Occipital lobe (tissue), 2 donors: ENCODE results near the gene SERPINA9. TPM values are rescaled to one million over a fixed set of nuclear protein-coding genes. Genes with fewer than 3 reads are reported as not detected.
"Not testable (repeated sequence)": the region's sequence is repeated elsewhere in the genome, so short reads cannot be mapped to it uniquely, and the experiment has no call there.

ENCODE experiments used
- DNase-seq: peaks from one replicate; lab custom pipeline; 2025; lab: John Stamatoyannopoulos, UW
- total RNA-seq: library from RNA; depleted of rRNA; stranded (reverse); fragments of >200 nt; gene quantifications from one replicate; pipeline ENCODE4 v1.2.3, GENCODE V29; 2014

The SERPINA9 gene, protein sequence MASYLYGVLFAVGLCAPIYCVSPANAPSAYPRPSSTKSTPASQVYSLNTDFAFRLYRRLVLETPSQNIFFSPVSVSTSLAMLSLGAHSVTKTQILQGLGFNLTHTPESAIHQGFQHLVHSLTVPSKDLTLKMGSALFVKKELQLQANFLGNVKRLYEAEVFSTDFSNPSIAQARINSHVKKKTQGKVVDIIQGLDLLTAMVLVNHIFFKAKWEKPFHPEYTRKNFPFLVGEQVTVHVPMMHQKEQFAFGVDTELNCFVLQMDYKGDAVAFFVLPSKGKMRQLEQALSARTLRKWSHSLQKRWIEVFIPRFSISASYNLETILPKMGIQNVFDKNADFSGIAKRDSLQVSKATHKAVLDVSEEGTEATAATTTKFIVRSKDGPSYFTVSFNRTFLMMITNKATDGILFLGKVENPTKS
- total RNA-seq, result not detected

DNA sequence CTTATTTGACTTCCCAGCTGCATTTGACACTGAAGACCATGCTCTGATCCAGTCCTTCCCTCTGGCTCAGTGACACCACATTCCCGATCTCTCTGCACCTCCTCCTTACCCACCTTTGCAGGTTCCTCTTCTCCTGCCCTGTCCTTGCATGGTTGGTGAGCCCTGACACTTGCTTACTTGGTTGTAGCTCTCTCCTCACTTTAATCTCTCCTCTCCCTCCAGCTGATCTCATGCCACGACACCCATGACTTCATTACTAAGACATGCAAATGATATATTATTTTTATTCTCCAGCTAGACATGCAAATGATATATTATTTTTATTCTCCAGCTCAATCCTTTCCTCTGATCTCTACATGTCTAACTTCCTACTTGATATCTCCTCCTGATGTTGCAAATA, at the start of gene SERPINA9:
TSS of gene SERPINA9 (minus strand) at position 175 of the 400 bp plus-strand sequence. CDS start 6,357 bp downstream, outside the sequence.
- no peak for DNase-seq

DNA sequence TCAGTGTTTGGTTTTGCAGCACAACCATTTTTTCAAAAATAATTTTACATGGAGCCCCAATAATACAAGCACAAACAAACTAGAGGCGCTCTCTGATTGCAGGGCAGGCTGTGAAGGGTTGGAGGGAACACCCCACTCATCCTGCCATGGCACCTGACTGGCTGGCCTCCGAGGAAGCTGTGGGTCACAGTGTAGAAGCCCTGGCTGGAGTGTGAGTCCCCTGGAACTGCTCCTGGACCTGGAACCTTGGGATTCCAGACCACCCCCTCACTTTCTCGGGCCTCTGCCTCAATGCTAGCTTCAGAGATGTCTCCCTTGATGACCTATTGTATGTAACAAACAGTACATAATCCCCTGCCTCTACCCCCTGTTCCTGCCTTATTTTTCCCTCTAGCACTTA, 48.1 kb upstream of the SERPINA9 start:
- no peak for DNase-seq

DNA sequence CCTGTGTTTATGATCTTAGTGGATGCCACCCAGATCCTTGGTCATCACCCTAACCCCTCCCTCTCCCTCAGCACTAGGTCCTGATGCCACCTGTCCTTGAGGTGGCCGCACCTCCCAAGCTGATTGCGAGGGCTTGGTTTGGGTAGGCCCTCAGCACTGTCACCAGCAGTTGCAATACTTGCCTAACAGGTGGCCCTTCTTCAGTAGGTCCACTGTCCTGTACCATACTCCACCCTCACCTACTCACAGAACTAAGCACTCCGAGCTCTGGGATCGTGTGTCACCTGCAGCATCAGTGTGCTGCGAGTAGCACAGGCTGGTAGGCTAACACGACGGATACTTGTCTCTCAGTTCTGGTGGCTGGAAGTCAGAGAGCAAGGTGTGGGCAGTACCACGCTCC, 47.3 kb upstream of the SERPINA9 start:
- DNase-seq, result no peak

DNA sequence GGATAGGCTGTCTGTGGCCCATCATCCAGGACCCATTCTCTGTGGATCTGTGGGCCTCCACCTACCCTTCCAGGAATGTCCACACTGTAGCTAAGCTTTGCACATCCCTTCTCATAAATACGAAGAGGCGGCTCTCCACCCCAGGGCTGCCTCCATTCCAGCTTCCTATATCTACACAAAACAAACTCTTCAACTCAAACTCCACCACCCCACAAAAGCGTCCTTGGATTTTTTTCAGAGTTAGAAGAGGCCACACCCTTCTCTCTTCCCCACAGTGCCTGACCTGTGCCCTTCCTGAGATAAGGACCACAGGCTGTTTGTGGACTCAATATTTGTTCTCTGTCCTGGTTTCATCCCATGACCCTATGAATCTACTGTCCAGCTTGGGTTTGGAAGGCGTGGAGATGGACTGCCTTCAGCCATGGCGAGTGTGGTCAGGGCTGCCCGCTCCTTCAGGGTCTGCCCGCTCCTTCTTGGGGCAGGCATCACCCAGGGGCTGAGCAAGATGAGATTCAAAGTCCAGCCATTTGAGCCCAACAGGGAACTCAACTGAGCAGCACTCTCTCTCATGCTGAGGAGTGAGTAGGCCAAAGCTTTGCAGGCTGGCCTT, 46.2 kb upstream of the SERPINA9 start:
- no peak for DNase-seq

DNA sequence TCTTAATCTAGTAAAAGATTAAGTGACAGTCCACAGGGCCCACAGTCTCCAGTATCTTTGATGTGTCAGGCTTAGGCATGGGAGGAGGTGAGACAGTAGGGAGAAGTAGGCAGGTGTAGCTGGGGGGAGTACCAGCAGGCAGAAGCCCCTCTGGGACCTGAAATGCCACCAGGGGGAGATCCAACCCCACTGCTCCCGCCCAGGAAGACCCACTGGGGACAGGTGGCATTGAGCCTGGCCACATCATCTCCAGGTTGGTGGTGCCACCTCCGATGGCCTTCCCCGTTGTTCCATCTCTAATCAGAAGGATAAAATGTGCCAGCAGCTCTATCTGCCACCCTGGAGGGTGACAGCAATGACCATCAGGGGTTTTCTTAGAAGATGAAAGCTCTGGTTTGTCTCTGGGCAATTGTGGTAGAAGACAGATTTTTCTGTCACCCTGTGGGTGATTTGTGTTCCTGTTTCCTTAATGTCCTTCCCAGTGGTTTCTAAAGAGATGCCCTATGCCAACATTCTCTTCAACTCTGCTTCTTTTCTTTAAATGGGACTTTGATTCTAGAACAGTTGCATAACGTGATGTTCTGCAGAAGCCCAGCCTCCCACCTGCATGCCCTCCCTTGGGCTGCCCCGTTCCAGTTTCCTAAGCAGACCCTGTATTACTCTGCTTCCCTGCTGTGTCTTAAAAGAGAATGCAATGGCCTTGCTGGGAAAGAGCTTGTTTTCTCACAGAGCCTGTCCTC, 45.5 kb upstream of the SERPINA9 start:
- no peak for DNase-seq

DNA sequence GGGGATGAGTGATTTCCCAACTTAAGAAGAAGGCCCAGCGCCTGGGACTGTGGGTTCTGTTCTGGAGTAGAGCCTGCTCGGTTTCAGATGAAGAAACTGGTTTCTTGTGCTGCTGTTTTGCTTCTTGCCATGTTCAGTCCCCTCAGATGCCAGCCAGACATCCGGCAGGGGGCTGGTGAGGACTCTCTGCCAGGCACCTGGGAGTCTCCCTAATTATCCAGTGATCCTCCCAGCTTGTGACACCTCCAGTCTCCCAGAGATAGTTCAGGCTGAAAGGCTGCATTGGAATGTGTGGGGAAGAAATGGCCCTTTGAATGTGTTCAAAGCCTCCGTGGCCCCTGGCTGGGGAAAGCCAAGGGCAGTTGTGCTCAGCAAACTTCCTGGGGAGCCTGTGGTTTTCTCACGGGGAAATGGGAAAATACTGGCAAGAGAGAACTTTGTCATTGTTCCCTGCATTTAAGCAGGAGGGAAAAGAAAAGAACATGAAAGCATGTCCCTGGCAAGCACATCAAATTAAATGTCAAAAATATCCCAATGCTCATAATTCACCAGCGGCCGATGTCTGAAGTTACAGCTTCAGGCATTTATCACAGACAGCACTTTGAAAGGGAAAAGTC, 41.8 kb upstream of the SERPINA9 start:
- no peak for DNase-seq

DNA sequence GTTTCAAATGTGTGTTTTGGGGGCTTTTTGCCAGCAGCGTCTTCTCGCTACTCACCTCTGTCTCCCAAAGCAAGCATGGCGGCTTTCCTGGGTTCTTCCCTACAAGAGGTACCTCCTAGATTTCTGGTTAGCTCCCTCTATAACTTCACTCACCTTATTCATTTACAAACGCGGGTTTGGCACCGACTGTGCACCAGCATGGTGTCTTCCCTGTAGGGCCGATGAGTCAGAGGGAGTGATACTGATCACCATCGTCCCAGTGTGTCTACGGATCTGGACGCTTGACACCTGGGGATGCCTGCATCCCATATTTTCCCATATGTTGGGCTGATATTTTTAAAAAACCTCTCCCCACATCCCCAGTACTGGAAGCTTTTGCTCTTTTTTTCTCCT, 41.2 kb upstream of the SERPINA9 start:
- no peak for DNase-seq

DNA sequence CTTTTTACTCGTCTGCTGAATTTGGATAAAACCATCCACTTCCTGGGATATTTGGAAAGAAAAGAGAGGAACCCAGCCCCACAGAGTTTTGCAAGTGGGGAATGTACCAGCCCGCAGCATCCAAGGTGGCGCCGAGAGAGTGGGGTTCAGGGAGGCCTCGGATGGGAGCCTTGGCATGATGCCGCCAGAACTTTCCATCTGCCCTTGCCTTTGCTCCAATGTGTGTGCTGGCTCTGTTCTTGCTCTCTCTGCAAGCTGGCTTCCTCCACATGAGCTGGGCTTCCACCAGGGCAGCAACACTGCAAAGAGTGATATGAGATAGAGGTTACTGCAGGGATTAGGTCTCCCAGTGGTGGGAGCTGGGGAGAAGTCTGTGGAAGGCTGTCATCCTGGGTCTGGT, 39.9 kb upstream of the SERPINA9 start:
- DNase-seq, result no peak

DNA sequence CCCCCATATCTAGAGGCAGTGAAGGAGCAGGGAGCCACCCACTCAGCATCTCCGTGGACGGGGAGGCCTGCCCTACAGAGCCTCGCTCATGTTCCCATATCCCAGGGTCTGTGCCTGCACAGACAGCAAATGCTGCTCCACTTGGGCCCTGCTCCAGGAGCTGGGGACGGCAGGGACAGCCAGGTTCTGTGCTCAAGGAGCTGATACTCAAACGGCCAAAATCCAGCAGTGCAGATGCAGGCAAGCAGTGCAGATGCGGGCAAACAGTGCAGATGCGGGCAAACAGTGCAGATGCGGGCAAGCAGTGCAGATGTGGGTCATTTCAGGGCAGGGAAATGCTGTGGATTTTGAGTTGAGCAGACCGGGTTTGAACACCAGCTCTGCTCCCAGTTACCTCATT, 39.4 kb upstream of the SERPINA9 start:
- DNase-seq, result no peak

DNA sequence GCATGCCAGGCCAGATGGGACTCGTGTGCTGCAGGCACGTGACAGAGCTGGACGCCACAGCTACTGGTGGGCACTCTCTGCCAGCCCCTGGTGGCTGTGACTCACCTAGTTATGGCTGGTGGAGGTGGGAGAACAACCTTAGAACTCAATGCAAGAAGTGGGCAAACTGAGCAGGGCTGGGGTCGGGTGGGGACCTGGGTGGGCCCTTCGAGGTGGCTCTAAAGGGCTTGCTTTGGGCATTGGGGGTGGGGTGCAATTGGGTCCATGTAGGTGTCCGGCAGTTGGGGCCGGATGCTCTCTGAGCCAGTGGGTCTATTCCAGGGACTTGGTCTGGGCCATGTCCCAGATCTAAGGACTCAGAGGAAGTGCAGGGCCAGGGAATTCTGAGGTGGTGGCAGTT, 38.4 kb upstream of the SERPINA9 start:
- DNase-seq, result no peak

DNA sequence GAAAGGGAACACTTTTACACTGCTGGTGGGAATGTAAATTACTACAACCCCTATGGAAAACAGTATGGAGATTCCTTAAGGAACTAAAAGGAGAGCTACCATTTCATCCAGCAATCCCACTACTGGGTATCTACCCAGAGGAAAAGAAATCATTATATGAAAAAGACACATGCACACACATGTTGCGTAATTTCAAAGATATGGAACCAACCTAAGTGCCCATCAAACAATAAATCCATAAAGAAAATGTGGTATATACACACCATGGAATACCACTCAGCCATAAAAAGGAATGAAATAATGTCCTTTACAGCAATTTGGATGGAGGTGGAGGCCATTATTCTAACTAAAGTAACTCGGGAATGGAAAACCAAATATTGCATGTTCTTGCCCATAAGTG, 34.5 kb upstream of the SERPINA9 start:
- DNase-seq, result not testable (repeated sequence)

DNA sequence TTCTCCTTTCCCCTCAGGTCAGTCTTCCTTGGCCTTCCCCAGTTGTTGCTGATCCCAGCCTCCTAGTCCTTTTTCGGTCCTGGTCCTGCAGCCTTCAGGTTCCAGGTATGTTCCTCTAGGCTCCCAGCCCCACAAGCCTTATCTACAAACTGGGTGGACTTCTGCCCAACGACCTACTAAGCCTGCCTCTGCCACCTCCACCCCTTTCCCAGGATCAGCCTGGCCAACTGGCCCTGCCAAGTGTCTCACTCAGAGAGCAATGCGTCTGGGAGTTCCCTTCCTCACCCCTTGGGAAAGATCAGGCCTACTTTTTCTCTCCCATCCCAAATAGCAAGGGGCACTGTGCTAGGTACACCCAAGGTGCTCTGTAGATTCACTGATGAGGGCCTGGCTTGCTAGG, 33.4 kb upstream of the SERPINA9 start, which contains the start of gene SERPINA12:
TSS of gene SERPINA12 (minus strand) at position 114 of the 400 bp plus-strand sequence. CDS start 11,072 bp downstream, outside the sequence.
- no peak for DNase-seq

DNA sequence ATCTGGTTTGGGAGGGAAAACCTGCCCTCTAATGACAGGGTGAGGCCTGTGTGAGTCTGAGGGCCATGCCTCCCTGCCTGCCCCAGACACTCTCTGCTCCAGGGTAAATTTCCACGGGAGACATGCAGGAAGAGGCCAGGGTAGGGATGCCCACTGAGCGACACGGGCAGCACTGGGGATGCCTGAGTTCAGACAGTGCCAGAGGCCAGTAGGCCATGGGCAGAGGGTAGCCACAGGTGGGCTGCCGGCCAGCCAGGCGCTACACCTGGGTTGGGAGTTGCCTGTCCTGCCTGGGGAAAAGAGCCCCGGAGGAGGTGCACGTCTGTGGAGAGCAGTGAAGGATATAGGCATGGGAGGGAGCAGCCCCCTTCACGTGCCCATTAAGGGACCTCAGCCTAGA, 29.6 kb upstream of the SERPINA9 start:
- no peak for DNase-seq

DNA sequence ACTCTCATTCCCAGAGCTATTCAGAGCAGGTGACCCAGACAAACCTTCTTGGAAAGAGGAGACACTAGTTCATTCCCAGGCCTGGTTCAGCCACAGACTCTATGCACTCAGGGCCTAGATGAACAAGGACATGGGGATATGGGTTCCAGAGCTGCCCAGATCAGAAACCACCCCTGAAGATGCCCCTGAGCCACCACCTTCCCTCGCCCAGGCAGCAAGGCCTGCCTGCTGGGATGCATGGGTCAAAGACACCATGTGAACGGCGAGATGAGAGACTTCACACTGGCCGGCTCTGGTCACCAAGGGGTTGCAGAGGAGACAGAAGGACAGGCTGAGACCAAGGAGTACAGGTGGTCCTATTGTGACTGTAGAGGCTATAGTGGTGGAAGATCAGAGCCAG, 29.2 kb upstream of the SERPINA9 start:
- DNase-seq, result no peak

DNA sequence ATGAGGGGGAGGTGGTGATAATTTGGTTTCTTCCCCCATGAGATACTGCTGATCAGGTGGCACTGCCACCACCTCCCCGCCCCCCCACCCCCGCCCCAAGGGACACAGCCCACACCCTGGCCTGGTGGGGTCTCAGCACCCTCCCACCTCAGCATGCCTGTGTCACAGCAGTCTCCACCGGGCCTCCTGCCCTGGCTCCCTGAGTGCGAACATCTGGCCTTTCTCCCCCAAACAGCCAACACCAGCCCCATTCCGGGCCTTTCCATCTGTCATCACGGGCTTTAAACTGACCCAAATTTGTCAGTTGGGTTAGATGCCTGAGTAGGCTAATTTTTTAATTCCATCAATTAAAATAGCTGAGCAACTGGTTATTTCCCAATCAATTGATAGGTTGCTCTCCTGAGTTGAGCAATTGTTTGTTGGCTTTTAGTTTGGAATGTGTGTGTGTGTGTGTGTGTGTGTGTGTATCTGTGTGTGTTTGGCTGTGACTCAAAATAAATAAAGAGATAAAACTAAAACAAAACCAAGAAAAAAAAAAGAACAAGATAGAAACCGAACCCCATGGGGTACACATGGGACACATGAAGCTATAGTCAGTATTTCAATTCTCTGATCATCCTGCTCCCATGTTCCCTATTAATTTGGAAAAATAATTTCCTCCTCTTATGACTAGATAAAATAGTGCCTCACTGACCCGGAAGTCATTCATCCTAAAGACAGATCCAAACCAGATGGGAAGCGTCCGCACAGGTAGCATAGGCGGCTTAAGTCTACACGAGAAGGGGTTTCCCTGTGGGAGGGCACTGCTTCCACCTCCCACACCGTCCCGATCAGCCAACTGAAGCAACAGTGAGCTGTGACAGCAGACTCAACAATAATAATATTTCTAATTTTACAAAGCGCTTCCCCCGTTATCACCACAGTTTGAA, 25.9 kb upstream of the SERPINA9 start:
- DNase-seq, result no peak

DNA sequence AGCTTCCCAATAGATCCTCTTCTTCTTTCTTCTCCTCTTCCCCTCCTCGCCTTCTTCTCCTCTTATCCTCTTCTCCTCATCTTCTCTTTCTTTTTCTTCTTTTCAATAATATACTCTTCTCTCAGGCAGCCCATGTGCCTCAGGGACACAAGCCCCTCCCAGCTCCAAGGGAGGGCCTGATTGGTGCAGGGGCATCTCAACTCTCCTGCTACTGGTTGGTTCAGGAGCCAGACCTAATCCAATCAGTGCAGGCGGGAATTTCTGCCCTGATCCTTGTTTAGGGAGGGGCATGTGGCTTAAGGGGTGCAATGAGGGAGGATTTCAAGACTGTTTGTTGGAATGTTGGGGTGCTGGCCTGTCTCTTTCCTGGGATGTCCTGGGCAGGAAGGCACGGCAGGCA, 24.3 kb upstream of the SERPINA9 start:
- no peak for DNase-seq

DNA sequence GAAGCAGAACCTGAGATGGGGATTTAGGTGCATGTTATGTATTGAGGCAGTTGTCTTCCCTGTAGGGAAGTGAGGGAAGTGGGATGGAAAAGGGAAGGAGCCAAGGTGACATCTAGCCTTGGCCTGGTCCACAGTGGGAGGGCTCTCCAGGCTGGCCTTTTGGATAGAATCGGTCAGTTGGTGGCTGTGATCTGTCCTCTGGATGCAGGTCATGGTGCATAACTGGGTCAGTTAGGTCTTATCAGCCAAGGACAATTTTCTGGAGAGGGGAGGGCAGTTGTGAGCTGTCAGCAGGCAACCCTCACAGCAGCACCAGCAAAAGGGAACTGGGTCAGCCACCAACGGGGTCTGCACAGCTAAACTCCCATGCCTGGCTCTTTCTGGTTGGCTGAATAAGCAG, 23.7 kb upstream of the SERPINA9 start:
- DNase-seq, result no peak

DNA sequence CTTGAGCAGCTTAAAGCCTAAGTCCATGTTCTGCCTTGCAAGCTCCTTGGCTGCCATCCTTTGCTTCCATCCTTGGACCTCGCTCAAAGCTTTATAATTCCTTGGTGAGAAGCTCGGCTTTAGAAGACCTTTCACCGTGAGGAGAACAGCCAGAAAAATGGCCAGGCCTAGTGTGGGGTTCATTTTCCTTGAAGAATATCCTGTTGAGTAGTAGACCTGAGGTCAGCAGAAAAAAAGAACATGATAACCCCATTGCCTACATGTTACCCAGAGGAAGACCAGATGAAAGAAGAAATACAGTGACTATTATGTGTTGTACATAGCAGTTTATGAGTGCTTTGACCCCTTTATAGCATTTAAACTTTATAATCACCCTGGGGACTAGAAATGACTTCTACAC, 22.2 kb upstream of the SERPINA9 start:
- no peak for DNase-seq

DNA sequence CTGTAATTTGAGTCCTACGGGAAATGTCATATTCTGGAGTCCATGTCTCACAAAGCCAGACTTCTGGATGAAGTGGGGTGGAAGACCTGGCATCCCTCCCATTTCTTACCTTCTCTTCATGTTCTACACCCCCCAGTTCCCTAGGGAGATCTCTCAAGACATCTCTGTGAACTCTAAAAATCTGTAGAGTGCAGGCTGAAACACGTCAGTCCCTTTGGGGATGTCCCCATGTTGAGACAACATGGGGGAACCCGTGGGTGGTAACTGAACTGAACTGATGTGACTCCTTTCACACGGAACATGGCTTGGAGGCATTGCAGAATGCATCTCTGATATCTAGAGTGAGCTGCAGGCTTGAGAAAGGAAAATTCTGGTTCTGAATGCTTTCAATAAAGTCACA, 18.1 kb upstream of the SERPINA9 start:
- DNase-seq, result no peak

DNA sequence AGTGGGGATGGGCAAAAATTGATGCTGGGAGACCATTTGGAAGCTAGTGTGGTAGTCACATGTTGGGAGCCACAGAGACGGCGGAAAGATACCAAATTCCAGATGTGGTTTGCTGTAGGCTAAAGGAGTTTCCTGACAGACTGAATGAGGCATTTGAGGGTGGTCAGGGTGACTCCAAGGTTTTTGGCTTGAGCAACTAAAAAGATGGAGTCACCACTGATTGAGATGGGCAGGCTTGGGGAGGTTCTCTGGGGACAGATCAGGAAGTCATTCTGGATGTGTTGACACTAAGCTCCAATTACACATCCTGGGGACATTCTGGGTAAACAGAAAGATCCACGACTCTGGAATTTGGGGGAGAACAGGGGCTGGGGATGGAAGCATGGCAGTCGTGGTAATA, 15.5 kb upstream of the SERPINA9 start:
- no peak for DNase-seq

DNA sequence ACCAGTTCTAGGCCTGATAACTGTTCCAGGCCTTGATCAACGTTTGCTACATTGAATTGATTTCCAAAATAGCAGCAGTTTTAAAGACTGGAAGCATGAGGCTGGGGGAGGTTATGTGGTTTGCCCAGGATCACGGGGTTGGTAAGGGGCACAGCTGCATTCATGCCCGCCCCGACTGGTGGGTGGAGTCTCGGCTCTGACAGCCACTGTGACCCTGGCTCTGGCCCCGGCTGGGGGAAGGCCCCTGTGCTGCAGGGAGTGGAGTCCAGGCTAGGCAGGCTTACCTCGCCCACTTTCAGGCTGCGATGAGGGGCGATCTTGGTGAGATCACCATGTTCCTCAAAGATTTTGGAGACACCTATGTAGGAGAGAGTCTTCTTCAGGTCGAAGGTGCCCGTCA, 13.3 kb upstream of the SERPINA9 start:
- no peak for DNase-seq
